T-helper 1 cell (primary cell): Measurements from ENCODE around the gene CATSPER1.

Experiments
- DNase-seq, 5 donors: peaks; one replicate each; pipeline ENCODE4 v3.0.0-alpha.2; 2012 to 2020
- total RNA-seq, 4 donors: gene quantifications; one replicate each; lab custom pipeline; 2026; lab: John Stamatoyannopoulos, UW

Gene CATSPER1
- 0 to 0.08 (median 0) reads per million in 4 donors for total RNA-seq

- no peak for DNase-seq
Observed at GRCh38 chr11:66026017-66026529, at the start of gene CATSPER1. CATSPER1 (minus strand) TSS chr11:66026479; CDS start chr11:66026379, 100 bp downstream.

GRCh38 chr11:66075273-66075672, 49.0 kb upstream of the CATSPER1 start:
- DNase-seq, result no peak

GRCh38 chr11:66073669-66074068, 47.4 kb upstream of the CATSPER1 start:
- DNase-seq, result no peak

GRCh38 chr11:66072518-66072917, 46.2 kb upstream of the CATSPER1 start:
- DNase-seq, result no peak

GRCh38 chr11:66072081-66072480, 45.8 kb upstream of the CATSPER1 start:
- DNase-seq, result no peak

- DNase-seq, result peak in 1 of 5 donors; percentile 32
Observed at GRCh38 chr11:66071381-66071801, 45.1 kb upstream of the CATSPER1 start.

GRCh38 chr11:66070604-66071380, 44.5 kb upstream of the CATSPER1 start:
- peak in 1 of 5 donors; percentile 29 for DNase-seq

GRCh38 chr11:66069715-66070603, 43.7 kb upstream of the CATSPER1 start, which contains the start of gene PACS1:
PACS1 (plus strand) TSS chr11:66070272; CDS start chr11:66070487, 215 bp downstream.
- peak; percentile 58 to 80 (median 69) for DNase-seq

- DNase-seq, result no peak
Observed at GRCh38 chr11:66068923-66069714, 42.8 kb upstream of the CATSPER1 start.

GRCh38 chr11:66068154-66068821, 42.0 kb upstream of the CATSPER1 start:
- DNase-seq, result peak; percentile 44 to 71 (median 63)

GRCh38 chr11:66067640-66068039, 41.4 kb upstream of the CATSPER1 start:
- no peak for DNase-seq

- DNase-seq, result no peak
Observed at GRCh38 chr11:66066751-66067150, 40.5 kb upstream of the CATSPER1 start.

- no peak for DNase-seq
Observed at GRCh38 chr11:66064571-66064970, 38.3 kb upstream of the CATSPER1 start.

GRCh38 chr11:66063900-66064299, 37.6 kb upstream of the CATSPER1 start:
- DNase-seq, result no peak

GRCh38 chr11:66062408-66062807, 36.1 kb upstream of the CATSPER1 start:
- no peak for DNase-seq

- DNase-seq, result no peak
Observed at GRCh38 chr11:66061268-66061667, 35.0 kb upstream of the CATSPER1 start.

- DNase-seq, result no peak
Observed at GRCh38 chr11:66059966-66060680, 33.8 kb upstream of the CATSPER1 start.

- DNase-seq, result no peak
Observed at GRCh38 chr11:66056501-66056900, 30.2 kb upstream of the CATSPER1 start.

- no peak for DNase-seq
Observed at GRCh38 chr11:66055021-66055420, 28.7 kb upstream of the CATSPER1 start.

GRCh38 chr11:66052664-66052982, 26.3 kb upstream of the CATSPER1 start:
- no peak for DNase-seq
